Heart left ventricle (tissue), 13 donors: ENCODE measurements around the gene EPHB1.

Source experiments
- POLR2A ChIP-seq, 2 donors: fragments of 450-650 bp; IDR thresholded peaks; one replicate each; pipeline ENCODE4 v1.6.1; 2017; ENCODE audit warnings: antibody characterized with exemption in 2 of 2, mild to moderate bottlenecking in 2 of 2, moderate library complexity in 2 of 2
- TF ChIP-seq, protein P1 (sequence below), 12 donors: fragments of 200-600 bp; sonication (generic) in 4 of 12; IDR thresholded peaks; one replicate each; pipeline versions ENCODE4 v1.5.0 to v1.8.0; 2018 to 2022; ENCODE audit warnings: antibody characterized with exemption in 12 of 12, mild to moderate bottlenecking in 5 of 12
- donor health status: ischemic (EF 13 %, LVEDD 7.1; RV severe dilation, severe dysfunction).
- donor health status: DM: no; HTN: yes; CAD: no.
- donor health status: DM: no; HTN: no; CAD: no.
- donor health status: ischemic (EF 25% LVEDD 6.9; RV normal size, moderate dysfunction).
- donor health status: ischemic (EF 25% LVEDD 5.7; RV mildly dilated, moderate dysfunction).
- donor health status: ischemic (EF 35%, LVEDD 5.7; RV mildly dilated, moderate dysfunction).
- donor health status: nonischemic (EF 11% LVEDD 7.7; RV severe dilation, severe dysfunction).
- donor health status: DM: yes; HTN: yes; CAD: no.
- donor health status: PGD.
- donor health status: ischemic (EF 29% LVEDD 5.4; RV normal size, mild dysfunction).
- donor health status: nonischemic (EF 23%, LVEDD 6.1; RV moderate dilation, normal function).

GRCh38 chr3:134976948-134977347 is 181.9 kb downstream of the EPHB1 start:
- TF ChIP-seq, protein P1, sequence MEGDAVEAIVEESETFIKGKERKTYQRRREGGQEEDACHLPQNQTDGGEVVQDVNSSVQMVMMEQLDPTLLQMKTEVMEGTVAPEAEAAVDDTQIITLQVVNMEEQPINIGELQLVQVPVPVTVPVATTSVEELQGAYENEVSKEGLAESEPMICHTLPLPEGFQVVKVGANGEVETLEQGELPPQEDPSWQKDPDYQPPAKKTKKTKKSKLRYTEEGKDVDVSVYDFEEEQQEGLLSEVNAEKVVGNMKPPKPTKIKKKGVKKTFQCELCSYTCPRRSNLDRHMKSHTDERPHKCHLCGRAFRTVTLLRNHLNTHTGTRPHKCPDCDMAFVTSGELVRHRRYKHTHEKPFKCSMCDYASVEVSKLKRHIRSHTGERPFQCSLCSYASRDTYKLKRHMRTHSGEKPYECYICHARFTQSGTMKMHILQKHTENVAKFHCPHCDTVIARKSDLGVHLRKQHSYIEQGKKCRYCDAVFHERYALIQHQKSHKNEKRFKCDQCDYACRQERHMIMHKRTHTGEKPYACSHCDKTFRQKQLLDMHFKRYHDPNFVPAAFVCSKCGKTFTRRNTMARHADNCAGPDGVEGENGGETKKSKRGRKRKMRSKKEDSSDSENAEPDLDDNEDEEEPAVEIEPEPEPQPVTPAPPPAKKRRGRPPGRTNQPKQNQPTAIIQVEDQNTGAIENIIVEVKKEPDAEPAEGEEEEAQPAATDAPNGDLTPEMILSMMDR (IDR thresholded peaks at IDR 0.05), result no peak
- TF ChIP-seq POLR2A (IDR thresholded peaks at IDR 0.05), result no peak
